ENCODE results near the gene BCR.

Gene BCR

DNA sequence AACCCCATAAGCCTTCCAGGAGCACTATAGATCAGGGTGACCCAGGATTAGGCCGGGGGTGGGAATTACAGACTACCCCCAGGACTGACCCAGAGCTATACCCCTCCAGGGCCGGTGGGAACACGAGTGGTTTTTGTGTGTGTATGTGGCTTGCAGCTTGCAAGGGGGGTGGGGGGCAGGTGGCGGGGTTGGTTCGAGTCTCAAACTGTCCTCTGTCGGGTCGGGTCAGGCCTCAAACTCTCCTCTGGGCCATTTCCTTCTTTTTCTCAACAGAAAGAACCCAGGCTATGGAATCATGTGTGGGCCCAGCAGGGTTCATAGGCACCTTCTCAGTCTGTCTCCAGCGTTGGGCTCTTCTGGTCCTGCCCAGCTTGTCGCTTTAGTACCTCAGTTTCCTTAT, 58.4 kb downstream of the BCR start:
- H3K27ac ChIP-seq (ENCODE audit: low read length) = no peak overlapping the region
- no peaks in the 10 kb centered on the region for H3K27me3 ChIP-seq (ENCODE audit: insufficient read depth, low read length)
- no peak overlapping the region for H3K4me3 ChIP-seq (ENCODE audit: low read length)
- H3K36me3 ChIP-seq (ENCODE audit: insufficient read depth, low read depth, low read length) = no peaks in the 10 kb centered on the region
- H3K9ac ChIP-seq (ENCODE audit: low read depth, low read length) = no peak overlapping the region
- H3K9me3 ChIP-seq (ENCODE audit: insufficient read depth, low read depth, low read length) = no peaks in the 10 kb centered on the region
- H3K4me1 ChIP-seq (ENCODE audit: insufficient read depth, low read length) = peaks cover 38% of the 10 kb centered on the region

DNA sequence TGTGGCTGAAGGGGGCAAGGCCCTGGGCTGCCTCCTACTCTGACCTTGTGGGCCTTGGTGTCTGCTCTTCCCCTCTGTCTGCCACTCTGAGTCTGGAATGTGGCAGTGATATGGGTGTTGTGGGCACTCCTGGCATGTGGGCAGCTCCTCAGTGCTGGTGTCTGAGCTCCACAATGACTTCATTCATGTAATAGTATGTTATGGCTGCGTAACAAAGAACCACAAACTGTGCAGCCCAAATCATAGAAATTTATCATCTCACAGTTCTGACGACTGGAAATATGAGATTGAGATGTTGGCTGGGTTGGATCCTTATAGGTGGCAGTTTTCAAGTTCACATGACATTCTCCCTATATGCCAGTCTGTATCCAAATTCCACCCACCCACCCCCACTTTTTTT, 59.1 kb downstream of the BCR start:
- Histone ChIP-seq H3K9ac (ENCODE audit: low read depth, low read length) (no peak overlapping the region), H3K4me1 (ENCODE audit: insufficient read depth, low read length) (peaks cover 45% of the 10 kb centered on the region), H3K4me3 (ENCODE audit: low read length) (no peak overlapping the region), H3K36me3 (ENCODE audit: insufficient read depth, low read depth, low read length) (no peaks in the 10 kb centered on the region), H3K27ac (ENCODE audit: low read length) (no peak overlapping the region), H3K9me3 (ENCODE audit: insufficient read depth, low read depth, low read length) (no peaks in the 10 kb centered on the region), H3K27me3 (ENCODE audit: insufficient read depth, low read length) (no peaks in the 10 kb centered on the region)

DNA sequence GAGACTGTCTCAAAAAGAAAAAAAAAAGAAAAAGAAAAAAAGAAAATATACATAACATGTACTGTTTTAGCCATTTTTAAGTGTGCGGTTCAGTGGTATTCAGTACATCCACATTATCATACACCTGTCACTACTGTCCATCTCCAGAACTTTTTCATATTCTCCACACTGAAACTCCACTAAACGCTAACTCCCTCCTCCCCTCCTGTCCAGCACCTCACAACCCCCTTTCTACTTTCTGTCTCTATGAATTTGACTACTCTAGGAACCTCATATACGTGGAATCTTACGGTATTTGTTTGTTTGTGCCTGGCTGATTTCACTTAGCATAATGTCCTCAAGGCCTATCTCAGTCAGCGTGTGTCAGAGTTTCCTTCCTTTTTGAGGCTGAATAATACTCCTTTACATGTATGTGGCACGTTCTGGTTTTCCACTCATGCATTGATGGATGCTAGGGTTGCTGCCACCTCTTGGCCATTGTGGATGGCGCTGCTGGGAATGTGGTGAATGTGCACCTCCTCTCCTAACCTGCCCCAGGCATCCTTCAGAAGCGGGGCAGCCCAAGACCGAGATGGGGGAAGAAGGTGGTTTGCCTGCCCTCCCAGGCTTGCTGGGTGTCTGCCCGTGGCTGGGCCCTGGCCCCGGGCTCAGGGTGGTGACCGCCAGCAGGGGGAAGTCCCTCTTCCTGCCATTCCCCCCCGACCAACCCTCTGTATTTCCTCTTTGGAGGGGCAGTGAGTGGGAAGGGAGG, 60.5 kb downstream of the BCR start:
- Histone ChIP-seq H3K4me1 (ENCODE audit: insufficient read depth, low read length) (peaks cover 54% of the 10 kb centered on the region), H3K4me3 (ENCODE audit: low read length) (no peak overlapping the region), H3K9ac (ENCODE audit: low read depth, low read length) (peak overlapping the region; percentile 81; the same call in 1 of the 2 replicates), H3K27ac (ENCODE audit: low read length) (peak overlapping the region; percentile 93), H3K27me3 (ENCODE audit: insufficient read depth, low read length) (no peaks in the 10 kb centered on the region), H3K36me3 (ENCODE audit: insufficient read depth, low read depth, low read length) (no peaks in the 10 kb centered on the region), H3K9me3 (ENCODE audit: insufficient read depth, low read depth, low read length) (no peaks in the 10 kb centered on the region)

DNA sequence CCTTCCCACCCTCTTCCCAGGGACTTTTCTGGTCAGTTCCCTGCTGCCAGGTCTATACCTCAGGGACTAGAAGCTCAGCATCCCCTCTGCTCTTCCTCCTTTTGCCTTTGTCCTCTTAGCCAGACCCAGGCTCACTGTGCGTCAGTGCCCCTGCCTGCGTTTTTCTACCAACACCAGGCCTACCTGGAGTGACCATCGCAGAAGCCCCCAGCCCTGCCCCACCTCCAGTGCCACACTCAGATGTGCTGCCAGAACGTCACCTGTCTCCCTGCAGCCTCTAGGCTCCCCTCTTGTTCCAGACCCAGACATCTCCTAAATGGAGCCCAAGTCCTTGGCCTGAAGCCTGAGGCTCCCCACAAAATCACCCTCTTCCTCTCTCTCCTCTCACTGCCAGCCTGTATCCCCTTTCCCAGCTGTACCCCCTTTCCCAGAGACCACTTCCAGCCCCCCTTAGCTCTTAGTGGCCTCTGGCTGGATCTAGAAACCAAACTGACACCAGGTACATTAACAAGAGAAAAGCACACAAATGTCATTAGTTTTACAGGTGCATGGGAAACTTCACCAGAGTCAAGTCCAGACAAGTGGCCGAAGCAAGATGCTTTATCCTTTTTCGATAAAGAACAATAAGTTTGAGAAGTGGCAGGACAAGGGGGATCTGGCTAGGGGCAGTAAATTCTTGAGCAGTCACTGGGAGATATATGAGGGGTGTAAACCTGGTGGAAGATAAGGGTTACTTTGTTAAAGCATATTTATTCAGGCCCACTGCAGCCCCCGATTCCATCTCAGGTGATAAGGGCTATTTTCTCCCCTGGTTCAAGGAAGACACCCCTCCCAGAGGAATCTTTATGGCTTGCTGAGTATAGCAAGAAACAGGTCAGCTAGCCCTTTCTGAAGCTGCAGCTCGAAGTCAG, 61.5 kb downstream of the BCR start:
- H3K4me1 ChIP-seq (ENCODE audit: insufficient read depth, low read length) = peaks cover 47% of the 10 kb centered on the region
- peak overlapping the region; percentile 48 for H3K4me3 ChIP-seq (ENCODE audit: low read length)
- H3K27me3 ChIP-seq (ENCODE audit: insufficient read depth, low read length) = no peaks in the 10 kb centered on the region
- peak overlapping the region; percentile 93 for H3K27ac ChIP-seq (ENCODE audit: low read length)
- no peaks in the 10 kb centered on the region for H3K36me3 ChIP-seq (ENCODE audit: insufficient read depth, low read depth, low read length)
- H3K9ac ChIP-seq (ENCODE audit: low read depth, low read length) = peak overlapping the region; percentile 81
- H3K9me3 ChIP-seq (ENCODE audit: insufficient read depth, low read depth, low read length) = no peaks in the 10 kb centered on the region

DNA sequence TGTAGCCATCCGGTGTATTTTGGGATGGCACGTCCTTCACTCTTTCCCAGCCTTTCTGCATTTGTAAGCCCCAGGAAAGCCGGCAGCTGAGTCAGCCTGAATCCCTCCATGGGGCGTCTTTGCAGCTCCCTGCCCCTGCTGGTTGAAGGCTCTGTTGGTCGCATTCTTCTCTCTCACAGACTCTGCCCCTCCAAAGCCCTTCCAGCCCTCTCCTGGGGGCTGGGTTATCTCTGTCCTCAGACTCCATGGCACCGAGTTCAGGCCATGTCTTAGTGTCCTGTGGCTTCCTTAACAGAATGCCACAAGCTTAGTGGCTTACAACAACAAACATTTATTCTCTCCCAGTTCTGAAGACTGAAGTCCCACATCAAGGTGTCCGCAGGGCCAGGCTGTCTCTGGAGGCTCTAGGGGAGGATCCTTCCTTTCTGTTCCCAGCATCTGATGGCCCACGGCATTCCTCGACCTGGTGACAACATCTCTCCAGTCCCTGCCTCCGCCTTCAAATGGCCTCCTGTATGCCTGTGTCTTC, 62.2 kb downstream of the BCR start:
- Histone ChIP-seq H3K27me3 (ENCODE audit: insufficient read depth, low read length) (no peaks in the 10 kb centered on the region), H3K36me3 (ENCODE audit: insufficient read depth, low read depth, low read length) (no peaks in the 10 kb centered on the region), H3K27ac (ENCODE audit: low read length) (peak overlapping the region; percentile 93), H3K4me3 (ENCODE audit: low read length) (peak overlapping the region; percentile 57), H3K9me3 (ENCODE audit: insufficient read depth, low read depth, low read length) (no peaks in the 10 kb centered on the region), H3K4me1 (ENCODE audit: insufficient read depth, low read length) (peaks cover 42% of the 10 kb centered on the region), H3K9ac (ENCODE audit: low read depth, low read length) (peak overlapping the region; percentile 81)

DNA sequence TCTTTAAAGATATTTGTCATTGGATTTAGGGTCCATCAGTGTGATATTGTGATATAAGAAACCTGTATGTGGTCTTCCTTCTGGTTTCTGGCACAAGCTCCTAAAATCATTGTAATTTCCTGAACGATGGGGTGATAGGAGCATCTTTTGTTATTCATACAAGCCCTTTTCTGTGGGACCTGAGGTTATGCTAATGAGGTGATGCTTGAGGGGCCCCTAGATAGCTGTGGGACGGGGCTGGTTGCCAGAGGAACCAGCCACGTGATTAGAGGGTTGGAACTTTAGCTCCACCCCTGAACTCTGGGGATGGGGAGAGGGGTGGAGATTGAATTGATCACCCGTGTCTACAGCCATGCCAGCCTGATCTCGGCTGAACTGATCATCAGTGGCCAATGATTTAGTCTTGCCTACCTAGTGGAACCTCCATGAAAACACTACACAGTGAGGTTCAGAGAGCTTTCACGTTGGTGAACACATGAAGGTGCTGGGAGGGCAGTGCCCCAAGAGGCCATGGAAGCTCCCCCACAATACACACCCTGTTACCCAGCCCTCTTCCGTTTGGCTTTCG, 62.8 kb downstream of the BCR start:
- Histone ChIP-seq H3K27ac (ENCODE audit: low read length) (peak overlapping the region; percentile 85), H3K4me1 (ENCODE audit: insufficient read depth, low read length) (peaks cover 38% of the 10 kb centered on the region), H3K4me3 (ENCODE audit: low read length) (peak overlapping the region; percentile 57)

DNA sequence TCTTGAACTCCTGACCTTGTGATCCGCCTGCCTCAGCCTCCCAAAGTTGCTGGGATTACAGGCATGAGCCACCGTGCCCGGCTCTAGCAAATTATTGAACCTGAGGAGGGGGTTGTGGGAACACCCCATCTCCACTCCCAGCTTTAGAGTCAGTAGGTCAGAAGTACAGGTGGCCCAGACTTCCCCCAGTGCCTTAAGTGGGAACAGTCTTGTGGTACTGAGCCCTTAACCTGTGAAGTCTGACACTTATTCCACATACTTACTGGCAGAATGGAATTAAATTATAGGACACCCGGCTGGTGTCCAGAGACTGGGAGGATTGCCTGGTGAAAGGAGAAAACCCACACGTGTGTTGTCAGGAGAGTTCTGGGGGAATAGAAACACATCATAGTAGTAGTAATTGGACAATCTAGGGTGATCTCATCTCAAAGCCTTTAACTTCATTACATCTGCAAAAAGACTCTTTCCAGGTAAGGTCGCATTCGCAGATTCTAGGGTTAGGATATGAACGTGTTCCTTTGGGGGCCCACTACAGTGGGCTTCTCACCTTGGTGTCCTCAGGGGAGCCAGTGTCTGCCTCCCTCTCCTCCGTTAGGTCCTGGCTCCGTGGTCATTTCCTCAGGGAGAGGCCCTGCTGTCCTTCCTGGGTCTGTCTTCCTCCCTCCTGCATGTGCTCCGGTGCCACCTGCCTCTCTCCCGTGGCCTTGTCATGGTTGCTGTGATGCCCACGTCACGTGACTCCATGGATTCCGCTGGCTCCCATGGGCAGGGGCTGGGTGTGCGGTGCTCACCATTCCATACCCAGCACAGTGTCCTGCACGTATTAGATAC, 63.8 kb downstream of the BCR start:
- Histone ChIP-seq H3K36me3 (ENCODE audit: insufficient read depth, low read depth, low read length) (no peaks in the 10 kb centered on the region), H3K4me1 (ENCODE audit: insufficient read depth, low read length) (peaks cover 45% of the 10 kb centered on the region), H3K27me3 (ENCODE audit: insufficient read depth, low read length) (no peaks in the 10 kb centered on the region), H3K9ac (ENCODE audit: low read depth, low read length) (peak overlapping the region; percentile 50; the same call in 1 of the 2 replicates), H3K4me3 (ENCODE audit: low read length) (no peak overlapping the region), H3K27ac (ENCODE audit: low read length) (peak overlapping the region; percentile 85), H3K9me3 (ENCODE audit: insufficient read depth, low read depth, low read length) (no peaks in the 10 kb centered on the region)

More for the DNA sequence above, 62.8 kb downstream of the BCR start:
- H3K9ac ChIP-seq (ENCODE audit: low read depth, low read length) = peak overlapping the region; percentile 65; the same call in 1 of the 2 replicates
- no peaks in the 10 kb centered on the region for H3K9me3 ChIP-seq (ENCODE audit: insufficient read depth, low read depth, low read length)
- H3K36me3 ChIP-seq (ENCODE audit: insufficient read depth, low read depth, low read length) = no peaks in the 10 kb centered on the region
- H3K27me3 ChIP-seq (ENCODE audit: insufficient read depth, low read length) = no peaks in the 10 kb centered on the region

DNA sequence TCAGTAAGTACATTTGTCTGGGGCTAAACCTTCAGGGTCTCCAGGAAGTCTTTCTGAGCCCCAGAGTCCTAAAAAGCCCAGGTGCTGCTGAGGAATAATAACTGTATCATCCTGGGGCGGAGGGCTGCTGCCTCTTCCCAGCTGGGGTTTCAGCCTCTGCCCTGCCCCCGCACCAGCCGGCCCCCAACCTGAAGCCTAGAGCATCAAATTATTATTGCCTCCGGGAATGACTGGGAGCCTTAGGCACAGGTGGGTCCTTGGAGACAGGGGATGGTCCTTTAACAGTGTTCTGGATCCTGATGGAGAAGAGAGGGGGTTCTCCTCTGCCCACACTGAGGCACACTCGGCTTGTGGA, 64.4 kb downstream of the BCR start:
- no peak overlapping the region for H3K4me3 ChIP-seq (ENCODE audit: low read length)
- H3K9ac ChIP-seq (ENCODE audit: low read depth, low read length) = peak overlapping the region; percentile 50; the same call in 1 of the 2 replicates
- H3K27ac ChIP-seq (ENCODE audit: low read length) = peak overlapping the region; percentile 85
- H3K36me3 ChIP-seq (ENCODE audit: insufficient read depth, low read depth, low read length) = no peaks in the 10 kb centered on the region
- H3K27me3 ChIP-seq (ENCODE audit: insufficient read depth, low read length) = no peaks in the 10 kb centered on the region
- H3K4me1 ChIP-seq (ENCODE audit: insufficient read depth, low read length) = peaks cover 45% of the 10 kb centered on the region
- no peaks in the 10 kb centered on the region for H3K9me3 ChIP-seq (ENCODE audit: insufficient read depth, low read depth, low read length)

DNA sequence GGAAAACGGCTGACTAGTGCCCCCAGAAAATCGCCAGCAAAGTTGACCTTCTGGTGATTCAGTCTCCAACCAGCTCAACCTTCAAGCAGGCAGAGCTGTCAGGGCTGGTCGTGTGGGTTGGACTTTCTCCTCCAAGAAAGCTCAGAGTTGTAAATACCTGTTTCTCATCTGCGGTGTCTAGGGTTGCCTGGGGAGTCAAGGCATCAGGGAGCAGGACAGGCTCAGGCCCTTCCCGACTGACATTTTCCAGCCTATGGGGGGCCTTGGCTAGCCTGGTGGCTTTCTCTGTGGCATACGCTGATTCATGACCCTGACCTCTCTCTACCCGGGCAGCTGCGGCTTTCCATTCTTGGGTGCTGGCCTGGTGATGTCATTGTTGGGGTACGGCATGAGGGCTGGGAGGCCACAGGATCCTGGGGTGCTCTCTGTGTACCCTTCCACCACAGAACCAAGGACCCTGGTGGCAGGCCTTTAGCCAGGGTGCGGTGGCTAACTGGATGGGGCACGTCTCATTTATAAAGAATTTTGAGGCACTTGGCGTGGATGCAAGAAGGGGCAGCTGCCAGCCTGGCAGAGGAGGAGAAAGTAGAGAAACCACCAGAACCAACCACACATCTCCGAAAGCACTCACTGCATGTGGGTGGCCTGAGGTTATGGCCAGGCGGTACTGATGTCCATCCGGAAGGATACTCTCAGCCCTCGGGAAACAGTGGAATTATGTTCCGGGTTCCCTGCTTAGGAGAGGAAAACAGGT, 64.9 kb downstream of the BCR start:
- Histone ChIP-seq H3K27me3 (ENCODE audit: insufficient read depth, low read length) (no peaks in the 10 kb centered on the region), H3K4me1 (ENCODE audit: insufficient read depth, low read length) (peaks cover 48% of the 10 kb centered on the region), H3K36me3 (ENCODE audit: insufficient read depth, low read depth, low read length) (no peaks in the 10 kb centered on the region), H3K9me3 (ENCODE audit: insufficient read depth, low read depth, low read length) (no peaks in the 10 kb centered on the region), H3K4me3 (ENCODE audit: low read length) (no peak overlapping the region), H3K9ac (ENCODE audit: low read depth, low read length) (no peak overlapping the region; the same call in 1 of the 2 replicates), H3K27ac (ENCODE audit: low read length) (peak overlapping the region; percentile 24)

DNA sequence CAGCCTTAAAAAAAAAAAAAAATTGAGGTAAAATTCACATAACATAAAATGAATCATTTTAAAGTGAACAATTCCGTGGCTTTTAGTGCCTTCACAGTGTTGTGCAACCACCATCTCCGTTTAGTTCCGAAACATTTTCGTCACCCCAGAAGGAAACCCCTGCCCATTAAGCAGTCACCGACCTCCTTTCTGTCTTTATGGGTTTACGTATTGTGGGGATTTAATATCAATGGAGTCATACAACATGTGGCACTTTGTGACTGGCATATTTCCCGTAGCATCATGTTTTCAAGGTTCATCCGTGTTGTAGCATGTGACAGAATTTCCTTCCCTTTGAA, 65.5 kb downstream of the BCR start:
- H3K36me3 ChIP-seq (ENCODE audit: insufficient read depth, low read depth, low read length) = no peaks in the 10 kb centered on the region
- H3K4me1 ChIP-seq (ENCODE audit: insufficient read depth, low read length) = peaks cover 50% of the 10 kb centered on the region
- no peak overlapping the region for H3K4me3 ChIP-seq (ENCODE audit: low read length)
- H3K9ac ChIP-seq (ENCODE audit: low read depth, low read length) = no peak overlapping the region
- no peak overlapping the region for H3K27ac ChIP-seq (ENCODE audit: low read length)
- H3K27me3 ChIP-seq (ENCODE audit: insufficient read depth, low read length) = no peaks in the 10 kb centered on the region
- no peaks in the 10 kb centered on the region for H3K9me3 ChIP-seq (ENCODE audit: insufficient read depth, low read depth, low read length)
